Heart right ventricle (tissue), 16 donors: ENCODE data around the gene EEF1AKMT4. TPM values are rescaled to one million over a fixed set of nuclear protein-coding genes. Genes with fewer than 3 reads are reported as not detected.
A peak's percentile ranks its signal among the peaks of the same experiment; 100 is the strongest.

Experiments
- ATAC-seq, 8 donors: fragments of 200-7000 bp; cut with Tn5 transposase; one replicate each; pipeline ENCODE4 v1.9.1; 2020; ENCODE audit warnings: mild to moderate bottlenecking in 8 of 8, moderate library complexity in 8 of 8, moderate number of reproducible peaks in 1 of 8
- DNase-seq, 2 donors: peaks; one replicate each; pipeline ENCODE4 v3.0.0-alpha.2; 2020
- H3K27ac ChIP-seq, 10 donors: fragments of 200-600 bp; sonication (generic) in 2 of 10; one replicate each; pipeline versions ENCODE4 v1.5.0 to v1.8.0; 2020 to 2022; ENCODE audit warnings: mild to moderate bottlenecking in 3 of 10
- H3K27me3 ChIP-seq, 7 donors: fragments of 200-600 bp; one replicate each; pipeline ENCODE4 v1.8.0; 2021 to 2022; ENCODE audit warnings: mild to moderate bottlenecking in 2 of 7
- H3K36me3 ChIP-seq, 9 donors: fragments of 200-600 bp; sonication (generic) in 1 of 9; one replicate each; pipeline versions ENCODE4 v1.5.0 to v1.8.0; 2020 to 2022; ENCODE audit warnings: mild to moderate bottlenecking in 2 of 9
- H3K4me1 ChIP-seq, 9 donors: fragments of 200-600 bp; sonication (generic) in 1 of 9; one replicate each; pipeline versions ENCODE4 v1.5.0 to v1.8.0; 2020 to 2022; ENCODE audit warnings: mild to moderate bottlenecking in 4 of 9
- H3K4me3 ChIP-seq, 10 donors: fragments of 200-600 bp; sonication (generic) in 2 of 10; one replicate each; pipeline versions ENCODE4 v1.5.0 to v1.8.0; 2020 to 2022; ENCODE audit warnings: mild to moderate bottlenecking in 7 of 10, moderate library complexity in 2 of 10
- H3K9me3 ChIP-seq, 11 donors: fragments of 200-600 bp in 10 of 11; sonication (generic) in 2 of 11; one replicate each; pipeline versions ENCODE4 v1.5.0 to v1.8.0; 2013 to 2022; ENCODE audit warnings: mild to moderate bottlenecking in 2 of 11, control low read depth in 1 of 11, moderate library complexity in 1 of 11
- CTCF ChIP-seq, 9 donors: fragments of 200-600 bp; sonication (generic) in 2 of 9; IDR thresholded peaks; one replicate each; pipeline versions ENCODE4 v1.5.0 to v1.8.0; 2021 to 2022; ENCODE audit warnings: antibody characterized with exemption in 9 of 9, mild to moderate bottlenecking in 5 of 9, moderate library complexity in 1 of 9
- WGBS, 2 donors: extraction: QIAGEN DNeasy Blood & Tissue Kit; methylation state at CpG; one replicate each; pipeline ENCODE4 v1.1.7; 2013; ENCODE audit warnings: inconsistent platforms in 1 of 2; 5-methylcytosine and 5-hydroxymethylcytosine counted together
- intact Hi-C, 10 donors: fragments of 100-400 bp; cut with DNase I; formaldehyde crosslinking; loops; one replicate each; pipeline versions ENCODE4 v1.11.1 to v1.14.2; 2022
- polyA plus RNA-seq, 2 donors: library from polyadenylated mRNA; stranded (reverse); fragments of 200-250 nt; gene quantifications; one replicate each; pipeline ENCODE4 v1.2.3, GENCODE V29; 2013
- total RNA-seq, 10 donors: library from RNA; stranded (reverse); fragmentation: NEBNext Ultra II Directional in 3 of 10; extraction: Animal tissue kit (Norgen Biotek cat#: 25700) in 3 of 10; gene quantifications; one replicate each; pipeline versions ENCODE4 v1.2.1 to v1.2.4, GENCODE V29; 2021 to 2023
- donor health status: Arrhythmogenic right ventricular cardiomyopathy.
- donor health status: ischemic (EF 13 %, LVEDD 7.1; RV severe dilation, severe dysfunction).
- donor health status: healthy with polysubstance abuse.
- donor health status: DM: no; HTN: yes; CAD: no.
- donor health status: DM: no; HTN: no; CAD: no.
- donor health status: ischemic (EF 25% LVEDD 6.9; RV normal size, moderate dysfunction).
- donor health status: ischemic (EF 25% LVEDD 5.7; RV mildly dilated, moderate dysfunction).
- donor health status: healthy.
- donor health status: DM: yes; HTN: yes; CAD: no.
- donor health status: Ischemic cardiomyopathy.
- donor health status: ischemic (EF 35%, LVEDD 5.7; RV mildly dilated, moderate dysfunction).
- donor health status: nonischemic (EF 11% LVEDD 7.7; RV severe dilation, severe dysfunction).
- donor health status: DM: yes; HTN: yes; CAD: no.
- donor health status: PGD.
- donor health status: ischemic (EF 29% LVEDD 5.4; RV normal size, mild dysfunction).
- donor health status: nonischemic (EF 23%, LVEDD 6.1; RV moderate dilation, normal function).

The EEF1AKMT4 gene
- total and polyA plus RNA-seq, 12 donors, result 0.49 to 19.4 (median 1.1) TPM

DNA sequence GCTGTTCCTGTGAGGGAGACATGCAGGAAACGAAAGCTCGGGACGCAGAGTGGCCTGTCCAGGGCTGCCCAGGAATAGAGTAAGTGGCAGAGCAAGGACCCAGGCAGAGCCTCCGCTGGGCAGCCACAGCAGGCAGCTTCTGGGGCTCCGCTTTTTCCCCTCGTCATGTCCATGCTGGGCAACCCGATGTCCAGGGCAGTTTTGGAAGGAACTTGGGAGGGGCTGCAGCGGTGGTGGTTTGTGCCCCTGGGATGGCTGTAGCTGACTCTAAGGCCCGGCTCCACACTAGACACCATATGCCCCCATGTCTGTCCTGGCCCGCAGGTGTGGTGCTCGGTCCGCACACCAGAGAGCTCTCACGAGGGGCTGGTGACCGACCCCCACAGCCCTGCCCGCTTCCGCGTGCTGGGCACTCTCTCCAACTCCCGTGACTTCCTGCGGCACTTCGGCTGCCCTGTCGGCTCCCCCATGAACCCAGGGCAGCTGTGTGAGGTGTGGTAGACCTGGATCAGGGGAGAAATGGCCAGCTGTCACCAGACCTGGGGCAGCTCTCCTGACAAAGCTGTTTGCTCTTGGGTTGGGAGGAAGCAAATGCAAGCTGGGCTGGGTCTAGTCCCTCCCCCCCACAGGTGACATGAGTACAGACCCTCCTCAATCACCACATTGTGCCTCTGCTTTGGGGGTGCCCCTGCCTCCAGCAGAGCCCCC lies 42.4 kb downstream of the EEF1AKMT4 start:
- ATAC-seq, result peak in 2 of 8 donors; percentile 6 to 14
- intact Hi-C loops, result loop anchor here in 1 of 10 donors (10.0 kb wide), 1 partner anchor 397 kb away; no protein-coding TSS in a partner anchor
- DNase-seq, result no peak

GRCh38 chr3:184295771-184296170 lies 46.3 kb downstream of the EEF1AKMT4 start:
- peaks cover 0 to 4% (median 0%) of the 10 kb centered on the region in 7 donors for H3K27me3 ChIP-seq
- ATAC-seq (no peak), DNase-seq (no peak)
- peaks cover 5 to 21% (median 14%) of the 10 kb centered on the region in 9 donors for H3K4me1 ChIP-seq
- intact Hi-C loops, result loop anchor here in 4 of 10 donors (5.0 to 10.0 kb wide), 5 partner anchors 48 to 401 kb away; partner anchors contain the start of genes ABCF3 (in 1 of the 4), ALG3 (in 1 of the 4) and EEF1AKMT4 (in 1 of the 4)
- no peaks in the 10 kb centered on the region for H3K9me3 ChIP-seq
- WGBS, 2 donors, result 64 to 67% methylated on average over 3 of the region's 3 CpGs
- TF ChIP-seq CTCF (IDR thresholded peaks at IDR 0.05), result no peak
- H3K36me3 ChIP-seq, result peaks cover 0 to 8% (median 4%) of the 10 kb centered on the region in 9 donors
- no peak overlapping the region for H3K4me3 ChIP-seq
- no peak overlapping the region for H3K27ac ChIP-seq

More for the DNA sequence above, 42.4 kb downstream of the EEF1AKMT4 start:
- WGBS, 2 donors, result 89% methylated on average over 21 of the region's 21 CpGs
- TF ChIP-seq CTCF (IDR thresholded peaks at IDR 0.05), result no peak
- Histone ChIP-seq H3K27me3 (peaks cover 0 to 23% (median 6%) of the 10 kb centered on the region in 7 donors), H3K27ac (no peak overlapping the region), H3K36me3 (no peaks in the 10 kb centered on the region), H3K4me1 (no peaks in the 10 kb centered on the region), H3K9me3 (no peaks in the 10 kb centered on the region), H3K4me3 (no peak overlapping the region)

DNA sequence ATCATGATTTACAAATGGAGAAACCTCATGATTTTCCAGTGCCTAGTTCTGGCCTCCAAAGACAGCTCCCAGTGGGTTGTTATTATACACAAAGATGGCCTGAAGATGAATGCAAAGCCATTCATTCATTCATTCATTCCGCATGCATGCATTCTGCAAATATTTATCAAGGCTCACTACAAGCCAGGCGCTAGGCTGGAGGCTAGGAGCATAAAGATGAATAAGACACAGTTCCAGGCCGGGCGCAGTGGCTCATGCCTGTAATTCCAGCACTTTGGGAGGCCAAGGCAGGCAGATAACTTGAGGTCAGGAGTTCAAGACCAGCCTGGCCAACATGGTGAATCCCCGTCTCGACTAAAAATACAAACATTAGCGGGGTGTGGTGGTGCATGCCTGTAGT lies 47.1 kb downstream of the EEF1AKMT4 start:
- intact Hi-C loops, result loop anchor here in 4 of 10 donors (5.0 to 10.0 kb wide), 5 partner anchors 49 to 402 kb away; partner anchors contain the start of genes ABCF3 (in 1 of the 4), ALG3 (in 1 of the 4) and EEF1AKMT4 (in 1 of the 4)
- H3K27me3 ChIP-seq, result peaks cover 0 to 4% (median 0%) of the 10 kb centered on the region in 7 donors
- 79 to 81% methylated on average over 7 of the region's 7 CpGs for WGBS, 2 donors
- no peaks in the 10 kb centered on the region for H3K9me3 ChIP-seq
- no peak overlapping the region for H3K27ac ChIP-seq
- peaks cover 0 to 16% (median 13%) of the 10 kb centered on the region in 9 donors for H3K36me3 ChIP-seq
- TF ChIP-seq CTCF (IDR thresholded peaks at IDR 0.05), result no peak
- ATAC-seq (no peak), DNase-seq (no peak)
- H3K4me1 ChIP-seq, result peaks cover 5 to 24% (median 16%) of the 10 kb centered on the region in 9 donors
- no peak overlapping the region for H3K4me3 ChIP-seq

DNA sequence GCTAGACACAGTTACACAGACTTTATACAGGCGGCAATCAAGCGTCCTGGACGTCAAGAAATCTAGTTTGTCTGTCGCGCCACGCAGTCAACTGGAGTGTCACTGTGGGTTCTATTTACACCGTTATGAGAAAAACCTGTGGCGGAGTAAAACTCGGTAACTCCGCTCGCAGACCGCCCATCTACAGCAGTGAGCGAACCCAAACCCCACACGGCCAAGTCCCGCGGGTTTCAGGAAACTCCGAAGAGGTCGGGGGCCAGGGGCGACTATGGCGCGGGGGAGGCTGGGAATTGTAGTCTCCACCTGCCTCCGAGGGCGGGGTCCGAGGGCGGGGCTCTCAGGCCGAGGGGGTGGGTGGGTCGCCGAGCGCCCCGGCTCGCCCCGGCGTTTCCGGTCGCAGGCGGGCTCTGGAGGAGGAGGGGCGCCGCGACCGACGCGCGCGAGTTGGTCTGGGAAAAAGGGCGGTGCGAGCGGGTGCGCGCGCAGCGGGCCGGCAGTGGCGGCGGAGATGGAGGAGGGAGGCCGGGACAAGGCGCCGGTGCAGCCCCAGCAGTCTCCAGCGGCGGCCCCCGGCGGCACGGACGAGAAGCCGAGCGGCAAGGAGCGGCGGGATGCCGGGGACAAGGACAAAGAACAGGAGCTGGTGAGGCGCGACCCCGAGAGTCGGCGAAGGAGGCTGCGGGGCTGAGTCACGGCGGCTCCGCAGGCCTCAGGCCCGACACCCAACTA lies 49.5 kb downstream of the EEF1AKMT4 start, which contains the start of gene PSMD2:
Gene PSMD2 (plus strand): TSS at position 483 of the 729 bp plus-strand sequence. CDS start 26 bp downstream, at position 509.
- no peak for TF ChIP-seq CTCF (IDR thresholded peaks at IDR 0.05)
- Histone ChIP-seq H3K4me1 (peaks cover 5 to 24% (median 16%) of the 10 kb centered on the region in 9 donors), H3K27me3 (no peaks in the 10 kb centered on the region), H3K27ac (peak within 1 kb of the TSS; percentile 46 to 93 (median 83)), H3K4me3 (peak within 1 kb of the TSS; percentile 67 to 100 (median 92)), H3K36me3 (peaks cover 5 to 39% (median 36%) of the 10 kb centered on the region in 9 donors), H3K9me3 (no peaks in the 10 kb centered on the region)
- ATAC-seq (peak; percentile 99 to 100 (median 99)), DNase-seq (peak; percentile 98)
- intact Hi-C loops, result loop anchor here in 5 of 10 donors (2.0 to 10.0 kb wide), 8 partner anchors 16 to 404 kb away; partner anchors contain the start of genes ALG3 (in 2 of the 5), EEF1AKMT4 (in 2 of the 5), ABCF3 (in 1 of the 5) and EIF4G1 (in 1 of the 5)
- 0% methylated on average over 67 to 78 of the region's 78 CpGs for WGBS, 2 donors
